ENCODE results near the gene SCAPER.

DNA sequence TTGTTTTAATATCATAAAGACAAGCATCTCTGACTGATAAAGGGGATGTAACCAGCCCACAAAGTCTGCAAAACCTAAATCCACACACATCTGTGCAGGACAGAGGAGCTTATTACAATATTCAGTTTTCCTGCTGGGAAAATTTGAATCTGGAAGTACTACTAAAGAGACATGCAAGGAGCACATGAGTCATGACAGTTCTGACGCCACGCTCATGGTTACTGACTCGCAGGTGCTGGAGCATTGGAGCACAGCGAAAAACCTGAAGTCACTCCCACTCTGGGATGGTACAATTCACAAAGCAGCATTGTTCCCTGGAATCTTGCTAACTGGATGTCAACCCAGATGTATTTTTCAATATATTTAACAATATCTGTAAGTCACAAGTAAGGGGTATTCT is 576.2 kb downstream of the SCAPER start:
- TF ChIP-seq FOXK2 (IDR thresholded peaks at IDR 0.05), result no peak
- no peak for TF ChIP-seq ELF4 (IDR thresholded peaks at IDR 0.05)
- TF ChIP-seq, protein P1, sequence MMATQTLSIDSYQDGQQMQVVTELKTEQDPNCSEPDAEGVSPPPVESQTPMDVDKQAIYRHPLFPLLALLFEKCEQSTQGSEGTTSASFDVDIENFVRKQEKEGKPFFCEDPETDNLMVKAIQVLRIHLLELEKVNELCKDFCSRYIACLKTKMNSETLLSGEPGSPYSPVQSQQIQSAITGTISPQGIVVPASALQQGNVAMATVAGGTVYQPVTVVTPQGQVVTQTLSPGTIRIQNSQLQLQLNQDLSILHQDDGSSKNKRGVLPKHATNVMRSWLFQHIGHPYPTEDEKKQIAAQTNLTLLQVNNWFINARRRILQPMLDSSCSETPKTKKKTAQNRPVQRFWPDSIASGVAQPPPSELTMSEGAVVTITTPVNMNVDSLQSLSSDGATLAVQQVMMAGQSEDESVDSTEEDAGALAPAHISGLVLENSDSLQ (IDR thresholded peaks at IDR 0.05), result no peak
- TF ChIP-seq SUZ12 (IDR thresholded peaks at IDR 0.05), result no peak
- no peak for TF ChIP-seq CTBP1 (IDR thresholded peaks at IDR 0.05; ENCODE audit: borderline replicate concordance)
- no peak for TF ChIP-seq NFRKB (IDR thresholded peaks at IDR 0.05)
- TF ChIP-seq FOXM1 (IDR thresholded peaks at IDR 0.05; ENCODE audit: borderline replicate concordance), result no peak
- TF ChIP-seq SP1 (IDR thresholded peaks at IDR 0.05), result no peak
- no peak for TF ChIP-seq L3MBTL2 (conservative IDR thresholded peaks at IDR 0.05)
- TF ChIP-seq BHLHE40 (IDR thresholded peaks at IDR 0.05; ENCODE audit: borderline replicate concordance), result no peak
- no peak for TF ChIP-seq HDGF (IDR thresholded peaks at IDR 0.05; ENCODE audit: borderline replicate concordance)
- TF ChIP-seq ARNT (IDR thresholded peaks at IDR 0.05), result no peak
- no peak for TF ChIP-seq ZNF384 (IDR thresholded peaks at IDR 0.05)
- no peak for TF ChIP-seq TARDBP (IDR thresholded peaks at IDR 0.05)

Data from HEK293T (cell line).